ENCODE measurements around the gene DEPDC1B. TPM values are rescaled to one million over a fixed set of nuclear protein-coding genes. Genes with fewer than 3 reads are reported as not detected.
"Not testable (repeated sequence)": the region's sequence is repeated elsewhere in the genome, so short reads cannot be mapped to it uniquely, and the experiment has no call there.

Gene DEPDC1B
- total RNA-seq, 1 experiment from 2014 or later = 63.1 TPM

DNA sequence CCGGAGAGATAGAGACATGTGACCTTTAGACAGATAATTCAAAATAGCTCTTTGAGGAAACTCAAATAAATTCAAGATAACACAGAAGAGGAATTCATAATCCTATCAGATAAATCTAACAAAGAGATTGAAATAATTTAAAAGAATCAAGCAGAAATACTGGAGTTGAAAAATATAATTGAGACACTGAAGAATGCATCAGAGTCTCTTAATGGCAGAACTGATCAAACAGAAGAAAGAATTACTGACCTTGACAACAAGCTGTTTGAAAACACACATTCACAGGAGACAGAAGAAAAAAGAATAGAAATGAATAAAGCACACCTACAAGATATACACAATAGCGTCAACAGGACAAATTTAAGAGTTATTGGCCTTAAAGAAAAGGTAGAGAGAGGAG is 40.4 kb upstream of the DEPDC1B start:
- Mint-ChIP-seq H3K4me1 (ENCODE audit: low read depth, unreplicated experiment) (no peaks in the 10 kb centered on the region), H3K36me3 (ENCODE audit: insufficient read depth, unreplicated experiment) (no peaks in the 10 kb centered on the region), H3K27me3 (ENCODE audit: unreplicated experiment) (no peaks in the 10 kb centered on the region), H3K27ac (ENCODE audit: unreplicated experiment) (no peak overlapping the region), H3K9me3 (ENCODE audit: low read depth, unreplicated experiment) (peaks cover 5% of the 10 kb centered on the region), H3K4me3 (ENCODE audit: low read depth, unreplicated experiment) (no peak overlapping the region)
- CTCF ChIA-PET = interaction anchor here (0.7 kb wide), 1 partner anchor 36 kb away, joined by 3 read pairs; no protein-coding TSS in a partner anchor
- TF ChIP-seq, protein P1, sequence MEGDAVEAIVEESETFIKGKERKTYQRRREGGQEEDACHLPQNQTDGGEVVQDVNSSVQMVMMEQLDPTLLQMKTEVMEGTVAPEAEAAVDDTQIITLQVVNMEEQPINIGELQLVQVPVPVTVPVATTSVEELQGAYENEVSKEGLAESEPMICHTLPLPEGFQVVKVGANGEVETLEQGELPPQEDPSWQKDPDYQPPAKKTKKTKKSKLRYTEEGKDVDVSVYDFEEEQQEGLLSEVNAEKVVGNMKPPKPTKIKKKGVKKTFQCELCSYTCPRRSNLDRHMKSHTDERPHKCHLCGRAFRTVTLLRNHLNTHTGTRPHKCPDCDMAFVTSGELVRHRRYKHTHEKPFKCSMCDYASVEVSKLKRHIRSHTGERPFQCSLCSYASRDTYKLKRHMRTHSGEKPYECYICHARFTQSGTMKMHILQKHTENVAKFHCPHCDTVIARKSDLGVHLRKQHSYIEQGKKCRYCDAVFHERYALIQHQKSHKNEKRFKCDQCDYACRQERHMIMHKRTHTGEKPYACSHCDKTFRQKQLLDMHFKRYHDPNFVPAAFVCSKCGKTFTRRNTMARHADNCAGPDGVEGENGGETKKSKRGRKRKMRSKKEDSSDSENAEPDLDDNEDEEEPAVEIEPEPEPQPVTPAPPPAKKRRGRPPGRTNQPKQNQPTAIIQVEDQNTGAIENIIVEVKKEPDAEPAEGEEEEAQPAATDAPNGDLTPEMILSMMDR (IDR thresholded peaks at IDR 0.05; ENCODE audit: unreplicated experiment) = no peak
- no TSS peak for BruUV-seq (replicated peaks)
- DNase-seq = no peak
- intact Hi-C loops (cut with micrococcal nuclease; ENCODE audit: unreplicated experiment) = no loop called here

DNA sequence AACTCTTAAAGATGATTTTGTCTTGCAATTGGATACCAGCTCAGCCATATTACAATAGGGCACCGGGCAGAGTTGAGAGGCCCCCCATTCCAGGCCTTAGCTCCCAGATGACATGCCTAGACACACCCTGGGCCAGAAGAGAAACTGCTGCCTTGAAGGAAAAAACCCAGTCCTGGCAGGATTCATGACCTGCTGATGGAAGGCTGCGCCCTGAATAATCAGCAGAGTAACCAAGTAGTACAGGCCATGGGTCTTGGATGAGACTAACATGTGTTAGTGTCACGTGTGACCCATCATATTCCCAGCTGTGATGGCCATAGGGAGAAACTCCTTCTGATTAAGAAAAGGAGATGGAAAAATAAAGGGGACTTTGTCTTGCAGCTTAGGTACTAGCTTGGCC is 39.0 kb upstream of the DEPDC1B start:
- TF ChIP-seq, protein P1 (IDR thresholded peaks at IDR 0.05; ENCODE audit: unreplicated experiment) = no peak
- no TSS peak for BruUV-seq (replicated peaks)
- Mint-ChIP-seq H3K27me3 (ENCODE audit: unreplicated experiment) (no peaks in the 10 kb centered on the region), H3K27ac (ENCODE audit: unreplicated experiment) (no peak overlapping the region), H3K9me3 (ENCODE audit: low read depth, unreplicated experiment) (peaks cover 3% of the 10 kb centered on the region), H3K4me1 (ENCODE audit: low read depth, unreplicated experiment) (no peaks in the 10 kb centered on the region), H3K4me3 (ENCODE audit: low read depth, unreplicated experiment) (no peak overlapping the region), H3K36me3 (ENCODE audit: insufficient read depth, unreplicated experiment) (no peaks in the 10 kb centered on the region)
- no peak for DNase-seq
- CTCF ChIA-PET = no interaction called here
- intact Hi-C loops (cut with micrococcal nuclease; ENCODE audit: unreplicated experiment) = no loop called here

DNA sequence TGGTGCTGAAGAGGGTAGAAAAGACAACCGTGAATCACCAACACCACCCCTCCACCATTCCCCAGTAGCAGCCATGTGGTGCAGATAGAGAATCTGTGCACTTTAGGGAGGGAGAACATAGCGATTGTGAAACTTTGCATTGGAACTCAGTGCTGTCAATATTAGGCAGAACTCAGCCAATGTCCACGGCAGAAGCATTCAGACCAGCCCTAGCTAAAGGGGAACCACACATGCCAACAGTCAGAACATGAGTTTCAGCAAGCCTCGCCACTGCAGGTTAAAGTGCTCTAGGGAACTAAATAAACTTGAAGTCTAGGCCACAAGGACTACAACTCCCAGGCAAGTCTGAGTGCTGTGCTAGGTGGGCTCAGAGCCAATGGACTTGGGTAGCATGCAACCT is 38.5 kb upstream of the DEPDC1B start:
- DNase-seq = no peak
- H3K36me3 Mint-ChIP-seq (ENCODE audit: insufficient read depth, unreplicated experiment) = no peaks in the 10 kb centered on the region
- H3K27me3 Mint-ChIP-seq (ENCODE audit: unreplicated experiment) = no peaks in the 10 kb centered on the region
- peaks cover 3% of the 10 kb centered on the region for H3K9me3 Mint-ChIP-seq (ENCODE audit: low read depth, unreplicated experiment)
- CTCF ChIA-PET = no interaction called here
- TF ChIP-seq, protein P1 (IDR thresholded peaks at IDR 0.05; ENCODE audit: unreplicated experiment) = no peak
- H3K4me3 Mint-ChIP-seq (ENCODE audit: low read depth, unreplicated experiment) = no peak overlapping the region
- intact Hi-C loops (cut with micrococcal nuclease; ENCODE audit: unreplicated experiment) = no loop called here
- no peak overlapping the region for H3K27ac Mint-ChIP-seq (ENCODE audit: unreplicated experiment)
- no peaks in the 10 kb centered on the region for H3K4me1 Mint-ChIP-seq (ENCODE audit: low read depth, unreplicated experiment)
- no TSS peak for BruUV-seq (replicated peaks)

DNA sequence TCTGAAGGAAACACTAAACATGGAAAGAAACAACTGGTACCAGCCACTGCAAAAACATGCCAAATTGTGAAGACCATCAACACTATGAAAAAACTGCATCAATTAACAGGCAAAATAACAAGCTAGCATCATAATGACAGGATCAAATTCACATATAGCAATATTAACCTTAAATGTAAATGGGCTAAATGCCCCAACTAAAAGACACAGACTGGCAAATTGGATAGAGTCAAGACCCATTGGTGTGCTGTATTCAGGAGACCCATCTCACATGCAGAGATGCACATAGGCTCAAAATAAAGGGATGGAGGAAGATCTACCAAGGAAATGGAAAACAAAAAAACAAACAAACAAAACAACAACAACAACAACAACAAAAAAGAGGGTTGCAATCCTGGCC is 30.9 kb upstream of the DEPDC1B start:
- H3K27ac Mint-ChIP-seq (ENCODE audit: unreplicated experiment); H3K4me3 Mint-ChIP-seq (ENCODE audit: low read depth, unreplicated experiment); H3K27me3 Mint-ChIP-seq (ENCODE audit: unreplicated experiment); H3K9me3 Mint-ChIP-seq (ENCODE audit: low read depth, unreplicated experiment); DNase-seq; H3K4me1 Mint-ChIP-seq (ENCODE audit: low read depth, unreplicated experiment); intact Hi-C loops (cut with micrococcal nuclease; ENCODE audit: unreplicated experiment); H3K36me3 Mint-ChIP-seq (ENCODE audit: insufficient read depth, unreplicated experiment); BruUV-seq (replicated peaks): not testable (repeated sequence)
- CTCF ChIA-PET = interaction anchor here (0.6 kb wide), 1 partner anchor 1597 kb away, joined by 3 read pairs; no protein-coding TSS in a partner anchor

DNA sequence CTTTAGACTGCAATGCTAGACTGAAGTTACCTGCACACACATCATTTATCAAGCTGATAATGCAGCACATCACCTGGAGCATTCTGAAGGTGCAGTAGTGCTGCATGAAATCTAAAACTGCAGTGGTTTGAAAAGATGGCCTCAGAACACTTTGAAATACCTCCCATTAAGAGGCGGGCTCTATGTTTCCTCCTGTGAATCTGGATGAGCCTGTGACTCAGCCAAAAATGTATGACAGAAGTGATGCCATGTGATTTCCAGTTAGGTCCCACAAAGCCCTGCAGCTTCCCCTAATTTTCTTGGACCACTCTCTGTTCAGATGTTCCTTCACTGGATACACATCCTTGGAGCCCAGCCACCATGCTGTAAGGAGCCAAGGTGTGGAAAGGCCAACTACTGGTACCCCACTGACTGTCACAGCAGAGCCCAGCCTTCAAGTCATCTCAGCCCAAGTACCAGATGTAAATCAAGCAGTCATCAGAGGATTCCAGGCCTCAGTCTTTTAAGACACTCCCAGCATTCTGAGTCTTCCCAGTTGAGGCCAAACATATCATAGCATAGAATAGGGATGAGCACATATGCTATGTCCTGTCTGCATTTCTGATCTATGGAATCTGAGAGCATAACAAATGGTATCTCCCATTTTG is 27.2 kb upstream of the DEPDC1B start:
- no peaks in the 10 kb centered on the region for H3K36me3 Mint-ChIP-seq (ENCODE audit: insufficient read depth, unreplicated experiment)
- no peaks in the 10 kb centered on the region for H3K4me1 Mint-ChIP-seq (ENCODE audit: low read depth, unreplicated experiment)
- H3K9me3 Mint-ChIP-seq (ENCODE audit: low read depth, unreplicated experiment) = peaks cover 3% of the 10 kb centered on the region
- DNase-seq = no peak
- no peak overlapping the region for H3K27ac Mint-ChIP-seq (ENCODE audit: unreplicated experiment)
- BruUV-seq (replicated peaks) = no TSS peak
- intact Hi-C loops (cut with micrococcal nuclease; ENCODE audit: unreplicated experiment) = no loop called here
- no peak overlapping the region for H3K4me3 Mint-ChIP-seq (ENCODE audit: low read depth, unreplicated experiment)
- CTCF ChIA-PET = no interaction called here
- TF ChIP-seq, protein P1 (IDR thresholded peaks at IDR 0.05; ENCODE audit: unreplicated experiment) = no peak
- H3K27me3 Mint-ChIP-seq (ENCODE audit: unreplicated experiment) = no peaks in the 10 kb centered on the region
